Suprapubic skin (tissue), 4 donors: ENCODE data around the gene KIAA0825.

ENCODE experiments used
- CTCF ChIP-seq, 2 donors: fragments of 200-600 bp in 1 of 2; fragments of 450-650 bp in 1 of 2; sonication (generic) in 1 of 2; IDR thresholded peaks; one replicate each; pipeline ENCODE4 v1.5.1; 2016 to 2019; ENCODE audit warnings: antibody characterized with exemption in 2 of 2, mild to moderate bottlenecking in 1 of 2, moderate library complexity in 1 of 2
- EP300 ChIP-seq: sonication (generic); formaldehyde crosslinking; IDR thresholded peaks from one replicate; pipeline ENCODE4 v1.6.1; 2017; ENCODE audit warnings: antibody characterized with exemption
- POLR2A ChIP-seq, 2 donors: fragments of 450-650 bp; IDR thresholded peaks; one replicate each; pipeline ENCODE4 v1.6.1; 2017; ENCODE audit warnings: antibody characterized with exemption in 2 of 2, mild to moderate bottlenecking in 2 of 2, moderate library complexity in 2 of 2
- POLR2AphosphoS5 ChIP-seq, 3 donors: sonication (generic); formaldehyde crosslinking; IDR thresholded peaks; one replicate each; pipeline ENCODE4 v1.6.1; 2017; ENCODE audit warnings: antibody characterized with exemption in 3 of 3

- TF ChIP-seq POLR2A (IDR thresholded peaks at IDR 0.05), result no peak
- TF ChIP-seq EP300, result no peak
- no peak for TF ChIP-seq CTCF (IDR thresholded peaks at IDR 0.05)
- TF ChIP-seq POLR2AphosphoS5 (IDR thresholded peaks at IDR 0.05), result no peak
These were observed 291.8 kb downstream of the KIAA0825 start for GRCh38 chr5:94326586-94326985.
